GM12878 (cell line): ENCODE data around the gene CNST. TPM values are rescaled to one million over a fixed set of nuclear protein-coding genes. Genes with fewer than 3 reads are reported as not detected.

Source experiments
- ATAC-seq: fragments of 200-7000 bp; cut with Tn5 transposase; 3 replicates; pipeline ENCODE4 v1.9.1; 2020; ENCODE audit warnings: mild to moderate bottlenecking, moderate library complexity
- BruUV-seq: library from RNA; stranded (reverse); fragments of 400-500 nt; replicated peaks from 2 replicates; lab custom pipeline; 2021; lab: Mats Ljungman, UMichigan
- CTCF ChIA-PET: fragments of 300-600 bp; sonication (Branson Sonifier 250); formaldehyde crosslinking; extraction: SDS; loops from one replicate; lab custom pipeline; 2021; ENCODE audit warnings: inconsistent platforms; lab: Yijun Ruan, JAX
- POLR2A ChIA-PET: fragments of 350-600 bp; formaldehyde crosslinking; extraction: SDS; loops from one replicate; lab custom pipeline; 2021; ENCODE audit warnings: inconsistent platforms; lab: Charles Lee
- RAD21 ChIA-PET: fragments of 300-600 bp; sonication (Branson Sonifier 250); formaldehyde crosslinking; loops from one replicate; lab custom pipeline; 2023; ENCODE audit warnings: antibody characterized with exemption; ENCODE audit not compliant: unreplicated experiment; lab: Charles Lee
- SMC1A ChIA-PET: fragments of 300-600 bp; sonication (Branson Sonifier 250); formaldehyde crosslinking; loops from one replicate; lab custom pipeline; 2023; ENCODE audit not compliant: unreplicated experiment, uncharacterized antibody; lab: Charles Lee
- DNase-seq: peaks from one replicate; pipeline ENCODE4 v3.0.0-alpha.2; 2011; ENCODE audit warnings: low read depth, low spot score
- FAIRE-seq: peaks from 3 replicates; lab custom pipeline; 2011; peaks lifted over from hg19 to GRCh38; lab: Jason Lieb, UNC
- H2AFZ ChIP-seq: 2 replicates; pipeline ENCODE4 v1.6.0; 2011; ENCODE audit warnings: low read depth, low read length, control low read depth; ENCODE audit not compliant: control insufficient read depth
- H3K27ac ChIP-seq: 2 replicates; pipeline ENCODE4 v1.5.1; 2011; ENCODE audit warnings: control low read depth; ENCODE audit not compliant: control insufficient read depth, insufficient read depth
- H3K27me3 ChIP-seq, 2 experiments: replicated peaks in 1 of 2; 2 replicates each; pipeline versions ENCODE4 v1.6.0 to v1.6.1; 2011; ENCODE audit warnings: low read length in 1 of 2; ENCODE audit not compliant: control insufficient read depth in 2 of 2, insufficient read depth in 2 of 2
- H3K36me3 ChIP-seq, 2 experiments: 2 replicates each; pipeline ENCODE4 v1.5.1; 2011; ENCODE audit warnings: low read length in 1 of 2; ENCODE audit not compliant: control insufficient read depth in 2 of 2, insufficient read depth in 2 of 2
- H3K4me1 ChIP-seq: 2 replicates; pipeline ENCODE4 v1.6.1; 2011; ENCODE audit warnings: mild to moderate bottlenecking, low read length, moderate library complexity, mixed read lengths; ENCODE audit not compliant: control insufficient read depth, insufficient read depth
- H3K4me2 ChIP-seq: 2 replicates; pipeline ENCODE4 v1.6.0; 2011; ENCODE audit warnings: control low read depth; ENCODE audit not compliant: control insufficient read depth, insufficient read depth
- H3K4me3 ChIP-seq: fragments of 200-600 bp; sonication (generic); 2 replicates; pipeline ENCODE4 v1.5.1; 2016
- H3K79me2 ChIP-seq: 2 replicates; pipeline ENCODE4 v1.6.0; 2011; ENCODE audit warnings: low read length; ENCODE audit not compliant: control insufficient read depth, insufficient read depth
- H3K9ac ChIP-seq: 2 replicates; pipeline ENCODE4 v1.8.0; 2011; ENCODE audit warnings: low read length, control low read depth, mixed read lengths; ENCODE audit not compliant: control insufficient read depth, insufficient read depth
- H3K9me3 ChIP-seq: replicated peaks from 3 replicates; pipeline ENCODE4 v1.5.1; 2011; ENCODE audit warnings: mild to moderate bottlenecking, low read length; ENCODE audit not compliant: control insufficient read depth, insufficient read depth
- H4K20me1 ChIP-seq: 2 replicates; pipeline ENCODE4 v1.6.0; 2011; ENCODE audit not compliant: control insufficient read depth, insufficient read depth
- ATF7 ChIP-seq: fragments of 450-650 bp; IDR thresholded peaks from 2 replicates; pipeline ENCODE4 v1.6.1; 2016; ENCODE audit warnings: low read depth, mild to moderate bottlenecking
- BMI1 ChIP-seq: fragments of 450-650 bp; IDR thresholded peaks from 2 replicates; pipeline ENCODE4 v1.6.1; 2016; ENCODE audit warnings: mild to moderate bottlenecking, moderate library complexity, borderline replicate concordance
- CBFB ChIP-seq: IDR thresholded peaks from 2 replicates; pipeline ENCODE4 v1.6.1; 2016; ENCODE audit warnings: antibody characterized with exemption, low read depth
- ETV6 ChIP-seq, 2 experiments: fragments of 450-650 bp in 1 of 2; IDR thresholded peaks in 1 of 2; conservative IDR thresholded peaks in 1 of 2; 2 replicates each; pipeline ENCODE4 v1.6.1; 2014; ENCODE audit warnings: antibody characterized with exemption in 1 of 2, borderline replicate concordance in 1 of 2, low read depth in 1 of 2, mild to moderate bottlenecking in 1 of 2, moderate library complexity in 1 of 2
- HDAC2 ChIP-seq: fragments of 200-600 bp; sonication (generic); IDR thresholded peaks from 2 replicates; pipeline ENCODE4 v1.6.1; 2017
- POLR2AphosphoS2 ChIP-seq: IDR thresholded peaks from 2 replicates; pipeline ENCODE4 v1.6.1; 2011; ENCODE audit warnings: low read depth, mild to moderate bottlenecking, low read length, improper control_type of control experiment, moderate library complexity
- RAD21 ChIP-seq: IDR thresholded peaks from 2 replicates; pipeline ENCODE4 v1.6.1; 2011; ENCODE audit warnings: mild to moderate bottlenecking, low read depth, low read length, moderate library complexity; ENCODE audit not compliant: insufficient read depth
- SMAD1 ChIP-seq: fragments of 450-650 bp; IDR thresholded peaks from 2 replicates; pipeline ENCODE4 v1.6.1; 2018; ENCODE audit warnings: mild to moderate bottlenecking, low read depth; ENCODE audit not compliant: partially characterized antibody
- ZBED1 ChIP-seq: IDR thresholded peaks from 2 replicates; pipeline ENCODE4 v1.6.1; 2016; ENCODE audit warnings: borderline replicate concordance
- WGBS: methylation state at CpG from one replicate; pipeline ENCODE4 v1.1.6; 2016; ENCODE audit warnings: low lambda C conversion rate; ENCODE audit not compliant: insufficient replicate concordance, insufficient coverage; ENCODE audit errors: missing lambda C conversion rate; 5-methylcytosine and 5-hydroxymethylcytosine counted together
- in situ Hi-C: fragments of 300-500 bp; cut with MboI; formaldehyde crosslinking; loops from 9 replicates; pipeline ENCODE4 v1.14.3; 2018; ENCODE audit warnings: mixed read lengths
- intact Hi-C: fragments of 100-400 bp; cut with micrococcal nuclease; formaldehyde crosslinking; loops from one replicate; pipeline ENCODE4 v1.14.2; 2022; ENCODE audit not compliant: unreplicated experiment
- polyA plus RNA-seq, 11 experiments: library from polyadenylated mRNA; depleted of rRNA in 4 of 11; unstranded in 6 of 11; stranded (reverse) in 5 of 11; fragments of >200 nt; fragmentation: Nextera tagmentation in 4 of 11; fragmentation: Illumina TruSeq in 1 of 11; extraction: Ambion mirVana in 4 of 11; extraction: Trizol in 1 of 11; gene quantifications; 1 replicate in 1 of 11; 2 replicates in 10 of 11; pipeline versions ENCODE4 v1.2.1 to v1.2.3, GENCODE V29; 2011 to 2016; ENCODE audit warnings: inconsistent platforms in 2 of 11, missing spikeins in 2 of 11, low read depth in 1 of 11
- total RNA-seq, 4 experiments: library from RNA; depleted of rRNA in 3 of 4; stranded (reverse); fragments of >200 nt in 3 of 4; fragmentation: Illumina TruSeq in 1 of 4; extraction: Trizol in 1 of 4; gene quantifications; 2 replicates each; pipeline versions ENCODE4 v1.2.1 to v1.2.3, GENCODE V29; 2013 to 2021
- TF ChIP-seq, protein P1 (sequence below), 3 experiments: IDR thresholded peaks in 2 of 3; conservative IDR thresholded peaks in 1 of 3; 2 replicates each; pipeline ENCODE4 v1.5.1; 2011; ENCODE audit warnings: low read depth in 3 of 3, low read length in 3 of 3, mild to moderate bottlenecking in 3 of 3, control low read depth in 2 of 3, moderate library complexity in 2 of 3, inconsistent platforms in 1 of 3, mixed read lengths in 1 of 3; ENCODE audit not compliant: control insufficient read depth in 2 of 3, insufficient read depth in 1 of 3; ENCODE audit errors: extremely low read depth in 1 of 3
- TF ChIP-seq, protein P2 (sequence below): IDR thresholded peaks from 2 replicates; pipeline ENCODE4 v1.6.1; 2011; ENCODE audit warnings: borderline replicate concordance, low read depth, mild to moderate bottlenecking, moderate library complexity, low read length; ENCODE audit not compliant: insufficient read depth, poor library complexity, severe bottlenecking
- TF ChIP-seq, protein P3 (sequence below): IDR thresholded peaks from 2 replicates; pipeline ENCODE4 v1.6.1; 2011; ENCODE audit warnings: low read depth, low read length, improper control_type of control experiment, borderline replicate concordance
- TF ChIP-seq, protein P4 (sequence below): fragments of 450-650 bp; formaldehyde crosslinking; IDR thresholded peaks from 2 replicates; pipeline ENCODE4 v1.4.0; 2022; ENCODE audit warnings: mild to moderate bottlenecking, moderate library complexity

Gene CNST
- total and polyA plus RNA-seq, 10 of the 15 experiments (the other 5 are each of a cell fraction or from before 2014, with no cell fraction given) = 4.8 to 16.2 (median 12.3) TPM

DNA sequence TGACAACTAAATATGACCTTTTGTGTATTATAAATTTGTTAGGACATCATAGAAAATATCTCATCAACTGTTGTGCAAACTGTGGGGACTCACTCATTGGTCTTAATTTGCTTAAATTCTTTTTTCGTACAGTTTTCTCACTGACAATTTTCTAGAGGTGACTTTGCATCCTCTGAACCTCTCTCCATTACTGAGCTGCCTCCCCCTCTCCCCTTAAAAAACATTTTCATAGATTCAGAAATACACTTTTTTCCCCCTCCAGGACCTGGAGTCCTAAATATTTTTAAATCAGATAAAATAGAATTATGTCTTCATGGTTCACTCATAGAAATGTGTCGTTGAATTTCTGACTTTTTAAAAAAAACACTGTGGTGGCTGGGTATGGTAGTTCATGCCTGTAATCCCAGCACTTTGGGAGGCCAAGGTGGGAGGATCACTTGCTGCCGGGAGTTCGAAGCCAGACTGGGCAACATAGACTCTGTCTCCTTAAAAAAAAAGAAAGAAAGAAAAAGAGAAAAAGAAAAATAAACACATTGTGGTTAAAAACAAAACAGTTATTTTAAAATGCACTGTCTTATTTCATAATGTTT, 1.5 kb downstream of the CNST start:
- H3K9ac ChIP-seq = peak overlapping the region; percentile 87
- H3K79me2 ChIP-seq = peaks cover 85% of the 10 kb centered on the region
- peaks cover 18% of the 10 kb centered on the region for H3K4me1 ChIP-seq
- H3K27ac ChIP-seq = peak overlapping the region; percentile 87
- no peaks in the 10 kb centered on the region; the same call in 2 of the 3 replicates for H3K9me3 ChIP-seq
- FAIRE-seq = no peak
- no peak for ATAC-seq
- H3K36me3 ChIP-seq = no peaks in the 10 kb centered on the region
- peak overlapping the region; percentile 30 for H3K4me2 ChIP-seq
- 48% methylated on average over 4 of the region's 4 CpGs for WGBS
- peak overlapping the region; percentile 90; the same call in 1 of the 2 replicates for H2AFZ ChIP-seq
- SMC1A ChIA-PET = interaction anchor here (0.7 to 2.7 kb wide), 6 partner anchors 8 to 596 kb away, joined by 3 to 17 read pairs (median 4); no protein-coding TSS in a partner anchor
- RAD21 ChIA-PET = interaction anchor here (0.9 to 2.1 kb wide), 5 partner anchors 11 to 92 kb away, joined by 4 to 7 read pairs (median 5); no protein-coding TSS in a partner anchor
- intact Hi-C loops (loop anchor here (2.0 to 5.0 kb wide), 2 partner anchors 61 to 130 kb away; partner anchors contain the start of gene SMYD3), in situ Hi-C loops (no loop called here)
- TSS peak; percentile 65 for BruUV-seq
- CTCF ChIA-PET = interaction anchor here (1.1 to 2.7 kb wide), 4 partner anchors 18 to 129 kb away, joined by 3 to 16 read pairs (median 5); no protein-coding TSS in a partner anchor
- no peak for DNase-seq
- peak overlapping the region; percentile 84 for H3K4me3 ChIP-seq
- no peaks in the 10 kb centered on the region for H3K27me3 ChIP-seq
- no peaks in the 10 kb centered on the region for H4K20me1 ChIP-seq
- POLR2A ChIA-PET = interaction anchor here (1.5 to 2.0 kb wide), 2 partner anchors 12 to 25 kb away, joined by 4 to 7 read pairs; no protein-coding TSS in a partner anchor
- TF ChIP-seq ATF7 (no peak), RAD21 (no peak), ZBED1 (no peak), CBFB (no peak), ETV6 (conservative IDR thresholded peaks at IDR 0.05 in 1 of 2, IDR thresholded peaks at IDR 0.05 in 1 of 2; ENCODE audit: borderline replicate concordance in 1 of 2, low read depth in 1 of 2) (no peak), BMI1 (no peak), HDAC2 (no peak), POLR2AphosphoS2 (no peak), SMAD1 (no peak)
- TF ChIP-seq, protein P1, sequence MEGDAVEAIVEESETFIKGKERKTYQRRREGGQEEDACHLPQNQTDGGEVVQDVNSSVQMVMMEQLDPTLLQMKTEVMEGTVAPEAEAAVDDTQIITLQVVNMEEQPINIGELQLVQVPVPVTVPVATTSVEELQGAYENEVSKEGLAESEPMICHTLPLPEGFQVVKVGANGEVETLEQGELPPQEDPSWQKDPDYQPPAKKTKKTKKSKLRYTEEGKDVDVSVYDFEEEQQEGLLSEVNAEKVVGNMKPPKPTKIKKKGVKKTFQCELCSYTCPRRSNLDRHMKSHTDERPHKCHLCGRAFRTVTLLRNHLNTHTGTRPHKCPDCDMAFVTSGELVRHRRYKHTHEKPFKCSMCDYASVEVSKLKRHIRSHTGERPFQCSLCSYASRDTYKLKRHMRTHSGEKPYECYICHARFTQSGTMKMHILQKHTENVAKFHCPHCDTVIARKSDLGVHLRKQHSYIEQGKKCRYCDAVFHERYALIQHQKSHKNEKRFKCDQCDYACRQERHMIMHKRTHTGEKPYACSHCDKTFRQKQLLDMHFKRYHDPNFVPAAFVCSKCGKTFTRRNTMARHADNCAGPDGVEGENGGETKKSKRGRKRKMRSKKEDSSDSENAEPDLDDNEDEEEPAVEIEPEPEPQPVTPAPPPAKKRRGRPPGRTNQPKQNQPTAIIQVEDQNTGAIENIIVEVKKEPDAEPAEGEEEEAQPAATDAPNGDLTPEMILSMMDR (IDR thresholded peaks at IDR 0.05 in 2 of 3, conservative IDR thresholded peaks at IDR 0.05 in 1 of 3; ENCODE audit: control insufficient read depth in 2 of 3, extremely low read depth in 1 of 3, insufficient read depth in 1 of 3, low read depth in 3 of 3, low read length in 3 of 3) = no peak
- TF ChIP-seq, protein P2, sequence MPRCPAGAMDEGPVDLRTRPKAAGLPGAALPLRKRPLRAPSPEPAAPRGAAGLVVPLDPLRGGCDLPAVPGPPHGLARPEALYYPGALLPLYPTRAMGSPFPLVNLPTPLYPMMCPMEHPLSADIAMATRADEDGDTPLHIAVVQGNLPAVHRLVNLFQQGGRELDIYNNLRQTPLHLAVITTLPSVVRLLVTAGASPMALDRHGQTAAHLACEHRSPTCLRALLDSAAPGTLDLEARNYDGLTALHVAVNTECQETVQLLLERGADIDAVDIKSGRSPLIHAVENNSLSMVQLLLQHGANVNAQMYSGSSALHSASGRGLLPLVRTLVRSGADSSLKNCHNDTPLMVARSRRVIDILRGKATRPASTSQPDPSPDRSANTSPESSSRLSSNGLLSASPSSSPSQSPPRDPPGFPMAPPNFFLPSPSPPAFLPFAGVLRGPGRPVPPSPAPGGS = no peak
- TF ChIP-seq, protein P3, sequence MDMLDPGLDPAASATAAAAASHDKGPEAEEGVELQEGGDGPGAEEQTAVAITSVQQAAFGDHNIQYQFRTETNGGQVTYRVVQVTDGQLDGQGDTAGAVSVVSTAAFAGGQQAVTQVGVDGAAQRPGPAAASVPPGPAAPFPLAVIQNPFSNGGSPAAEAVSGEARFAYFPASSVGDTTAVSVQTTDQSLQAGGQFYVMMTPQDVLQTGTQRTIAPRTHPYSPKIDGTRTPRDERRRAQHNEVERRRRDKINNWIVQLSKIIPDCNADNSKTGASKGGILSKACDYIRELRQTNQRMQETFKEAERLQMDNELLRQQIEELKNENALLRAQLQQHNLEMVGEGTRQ = no peak
- TF ChIP-seq, protein P4, sequence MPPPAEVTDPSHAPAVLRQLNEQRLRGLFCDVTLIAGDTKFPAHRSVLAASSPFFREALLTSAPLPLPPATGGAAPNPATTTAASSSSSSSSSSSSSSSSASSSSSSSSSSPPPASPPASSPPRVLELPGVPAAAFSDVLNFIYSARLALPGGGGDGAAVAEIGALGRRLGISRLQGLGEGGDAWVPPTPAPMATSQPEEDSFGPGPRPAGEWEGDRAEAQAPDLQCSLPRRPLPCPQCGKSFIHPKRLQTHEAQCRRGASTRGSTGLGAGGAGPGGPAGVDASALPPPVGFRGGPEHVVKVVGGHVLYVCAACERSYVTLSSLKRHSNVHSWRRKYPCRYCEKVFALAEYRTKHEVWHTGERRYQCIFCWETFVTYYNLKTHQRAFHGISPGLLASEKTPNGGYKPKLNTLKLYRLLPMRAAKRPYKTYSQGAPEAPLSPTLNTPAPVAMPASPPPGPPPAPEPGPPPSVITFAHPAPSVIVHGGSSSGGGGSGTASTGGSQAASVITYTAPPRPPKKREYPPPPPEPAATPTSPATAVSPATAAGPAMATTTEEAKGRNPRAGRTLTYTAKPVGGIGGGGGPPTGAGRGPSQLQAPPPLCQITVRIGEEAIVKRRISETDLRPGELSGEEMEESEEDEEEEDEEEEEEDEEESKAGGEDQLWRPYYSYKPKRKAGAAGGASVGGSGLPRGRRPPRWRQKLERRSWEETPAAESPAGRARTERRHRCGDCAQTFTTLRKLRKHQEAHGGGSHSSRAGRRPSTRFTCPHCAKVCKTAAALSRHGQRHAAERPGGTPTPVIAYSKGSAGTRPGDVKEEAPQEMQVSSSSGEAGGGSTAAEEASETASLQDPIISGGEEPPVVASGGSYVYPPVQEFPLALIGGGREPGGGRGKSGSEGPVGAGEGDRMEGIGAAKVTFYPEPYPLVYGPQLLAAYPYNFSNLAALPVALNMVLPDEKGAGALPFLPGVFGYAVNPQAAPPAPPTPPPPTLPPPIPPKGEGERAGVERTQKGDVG (CRISPR knock-in tag) = no peak
